Measurements from ENCODE around the gene NHERF2.

NHERF2 gene

DNA sequence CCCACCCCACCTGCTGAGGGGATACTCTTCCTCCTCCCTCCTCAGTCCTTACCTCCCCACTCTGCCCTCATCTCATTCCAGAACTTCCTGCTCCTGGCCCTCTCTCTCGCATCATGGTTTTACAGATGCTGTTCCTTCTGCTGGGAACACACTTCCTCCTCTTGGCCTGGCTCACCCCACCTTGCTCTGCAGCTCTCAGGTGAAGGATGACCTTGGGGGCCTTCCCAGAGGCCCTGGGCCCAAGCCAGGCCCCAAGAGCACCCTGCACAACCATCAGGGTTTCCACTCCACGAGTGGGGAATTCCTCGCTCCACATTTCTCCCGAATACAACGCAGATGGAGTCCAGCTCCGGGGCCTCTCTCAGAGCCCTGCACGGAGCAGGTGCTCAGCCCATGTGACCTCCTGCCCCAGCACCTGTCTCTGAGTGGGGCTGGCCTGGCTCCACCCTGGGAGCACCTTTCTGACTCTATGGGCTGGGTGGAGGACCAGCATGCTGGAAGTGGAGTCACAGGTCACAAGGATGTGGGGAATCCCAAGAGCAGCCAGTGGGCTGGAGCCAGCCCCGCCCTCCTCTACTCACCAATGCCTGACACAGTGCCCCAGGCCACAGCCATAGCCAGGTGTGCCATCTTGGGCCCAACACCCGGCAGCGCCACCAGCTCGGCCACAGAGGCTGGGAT is 16.4 kb downstream of the NHERF2 start:
- H2AK5ac ChIP-seq (ENCODE audit: low read depth, low read length): no peak overlapping the region
- no CpG with 5 or more reads among the region's 11 CpGs for WGBS, 2 donors (ENCODE audit: extremely low coverage in 2 of 2, insufficient read length in 2 of 2, insufficient replicate concordance in 1 of 2)
- no peak overlapping the region for H3K4ac ChIP-seq (ENCODE audit: low read length)
- no peak overlapping the region for H3K27ac ChIP-seq (replicated peaks; ENCODE audit: low read length)
- H3K14ac ChIP-seq (ENCODE audit: low read length): peak overlapping the region; percentile 56
- peaks cover 2 to 11% of the 10 kb centered on the region in 2 donors for H3K4me1 ChIP-seq (ENCODE audit: control insufficient read depth in 2 of 2, insufficient read depth in 1 of 2, low read depth in 1 of 2, low read length in 2 of 2)
- peak overlapping the region; percentile 10 for H2BK12ac ChIP-seq (ENCODE audit: low read length)
- no peak overlapping the region for H3K4me2 ChIP-seq (ENCODE audit: insufficient read depth, low read length, poor library complexity, severe bottlenecking)
- H2BK5ac ChIP-seq (ENCODE audit: low read length): no peak overlapping the region
- no peak overlapping the region for H3K4me3 ChIP-seq (ENCODE audit: low read length in 2 of 2)
- no peaks in the 10 kb centered on the region for H3K9me3 ChIP-seq (replicated peaks in 1 of 2; ENCODE audit: control insufficient read depth in 2 of 2, insufficient read depth in 1 of 2, low read depth in 1 of 2, low read length in 2 of 2)
- peaks cover 11% of the 10 kb centered on the region for H3K79me1 ChIP-seq (ENCODE audit: low read depth, low read length)
- H3K27me3 ChIP-seq (ENCODE audit: control insufficient read depth in 3 of 3, insufficient read depth in 3 of 3, low read depth in 1 of 3, low read length in 3 of 3): no peaks in the 10 kb centered on the region
- H4K8ac ChIP-seq (ENCODE audit: low read depth, low read length): no peak overlapping the region
- peaks cover 0 to 11% of the 10 kb centered on the region in 2 donors for H3K36me3 ChIP-seq (replicated peaks in 1 of 2; ENCODE audit: control insufficient read depth in 2 of 2, insufficient read depth in 2 of 2, low read length in 2 of 2)
- H3K9ac ChIP-seq (ENCODE audit: low read depth, low read length, poor library complexity): no peak overlapping the region
- no peak overlapping the region for H3K23ac ChIP-seq (ENCODE audit: low read depth, low read length, poor library complexity)
- H3K18ac ChIP-seq (ENCODE audit: low read length): no peak overlapping the region
- no peak overlapping the region for H4K91ac ChIP-seq (ENCODE audit: low read depth, low read length, poor library complexity)
- H2BK120ac ChIP-seq (ENCODE audit: low read depth, low read length): no peak overlapping the region
- no peak overlapping the region for H2BK15ac ChIP-seq (ENCODE audit: low read length)
- H2AFZ ChIP-seq (ENCODE audit: low read length): no peak overlapping the region
- no peak for DNase-seq (ENCODE audit: low spot score)

GRCh38 chr16:2043667-2044451 is 17.2 kb downstream of the NHERF2 start:
- Histone ChIP-seq H2AFZ (ENCODE audit: low read length) (no peak overlapping the region), H2BK5ac (ENCODE audit: low read length) (no peak overlapping the region), H3K27me3 (ENCODE audit: control insufficient read depth in 3 of 3, insufficient read depth in 3 of 3, low read depth in 1 of 3, low read length in 3 of 3) (no peaks in the 10 kb centered on the region), H3K14ac (ENCODE audit: low read length) (peak overlapping the region; percentile 56), H2BK15ac (ENCODE audit: low read length) (no peak overlapping the region), H3K36me3 (replicated peaks in 1 of 2; ENCODE audit: control insufficient read depth in 2 of 2, insufficient read depth in 2 of 2, low read length in 2 of 2) (peaks cover 0 to 11% of the 10 kb centered on the region in 2 donors), H3K23ac (ENCODE audit: low read depth, low read length, poor library complexity) (peak overlapping the region; percentile 85), H3K9ac (ENCODE audit: low read depth, low read length, poor library complexity) (no peak overlapping the region), H3K9me3 (replicated peaks in 1 of 2; ENCODE audit: control insufficient read depth in 2 of 2, insufficient read depth in 1 of 2, low read depth in 1 of 2, low read length in 2 of 2) (no peaks in the 10 kb centered on the region), H3K4me3 (ENCODE audit: low read length in 2 of 2) (no peak overlapping the region), H3K79me1 (ENCODE audit: low read depth, low read length) (peaks cover 11% of the 10 kb centered on the region), H2BK12ac (ENCODE audit: low read length) (peak overlapping the region; percentile 10), H3K4me2 (ENCODE audit: insufficient read depth, low read length, poor library complexity, severe bottlenecking) (no peak overlapping the region), H2BK120ac (ENCODE audit: low read depth, low read length) (no peak overlapping the region), H3K27ac (replicated peaks; ENCODE audit: low read length) (no peak overlapping the region), H3K18ac (ENCODE audit: low read length) (no peak overlapping the region), H3K4ac (ENCODE audit: low read length) (no peak overlapping the region), H3K4me1 (ENCODE audit: control insufficient read depth in 2 of 2, insufficient read depth in 1 of 2, low read depth in 1 of 2, low read length in 2 of 2) (peaks cover 8 to 16% of the 10 kb centered on the region in 2 donors), H4K91ac (ENCODE audit: low read depth, low read length, poor library complexity) (no peak overlapping the region), H4K8ac (ENCODE audit: low read depth, low read length) (no peak overlapping the region), H2AK5ac (ENCODE audit: low read depth, low read length) (no peak overlapping the region)
- no peak for DNase-seq (ENCODE audit: low spot score)
- no CpG with 5 or more reads among the region's 26 CpGs for WGBS, 2 donors (ENCODE audit: extremely low coverage in 2 of 2, insufficient read length in 2 of 2, insufficient replicate concordance in 1 of 2)

GRCh38 chr16:2044541-2044940 is 17.8 kb downstream of the NHERF2 start:
- Histone ChIP-seq H2BK5ac (ENCODE audit: low read length) (no peak overlapping the region), H3K4me1 (ENCODE audit: control insufficient read depth in 2 of 2, insufficient read depth in 1 of 2, low read depth in 1 of 2, low read length in 2 of 2) (peaks cover 8 to 11% of the 10 kb centered on the region in 2 donors), H3K18ac (ENCODE audit: low read length) (no peak overlapping the region), H3K79me1 (ENCODE audit: low read depth, low read length) (peaks cover 11% of the 10 kb centered on the region), H3K9me3 (replicated peaks in 1 of 2; ENCODE audit: control insufficient read depth in 2 of 2, insufficient read depth in 1 of 2, low read depth in 1 of 2, low read length in 2 of 2) (no peaks in the 10 kb centered on the region), H3K27ac (replicated peaks; ENCODE audit: low read length) (no peak overlapping the region), H3K27me3 (ENCODE audit: control insufficient read depth in 3 of 3, insufficient read depth in 3 of 3, low read depth in 1 of 3, low read length in 3 of 3) (no peaks in the 10 kb centered on the region), H3K14ac (ENCODE audit: low read length) (no peak overlapping the region), H3K36me3 (replicated peaks in 1 of 2; ENCODE audit: control insufficient read depth in 2 of 2, insufficient read depth in 2 of 2, low read length in 2 of 2) (peaks cover 0 to 11% of the 10 kb centered on the region in 2 donors), H3K4me2 (ENCODE audit: insufficient read depth, low read length, poor library complexity, severe bottlenecking) (no peak overlapping the region), H3K4ac (ENCODE audit: low read length) (no peak overlapping the region), H3K23ac (ENCODE audit: low read depth, low read length, poor library complexity) (no peak overlapping the region), H3K9ac (ENCODE audit: low read depth, low read length, poor library complexity) (no peak overlapping the region), H2BK12ac (ENCODE audit: low read length) (no peak overlapping the region), H4K91ac (ENCODE audit: low read depth, low read length, poor library complexity) (no peak overlapping the region), H4K8ac (ENCODE audit: low read depth, low read length) (no peak overlapping the region), H2BK15ac (ENCODE audit: low read length) (no peak overlapping the region), H2AFZ (ENCODE audit: low read length) (no peak overlapping the region), H3K4me3 (ENCODE audit: low read length in 2 of 2) (no peak overlapping the region), H2AK5ac (ENCODE audit: low read depth, low read length) (no peak overlapping the region), H2BK120ac (ENCODE audit: low read depth, low read length) (no peak overlapping the region)
- DNase-seq (ENCODE audit: low spot score): no peak
- no CpG with 5 or more reads among the region's 22 CpGs for WGBS, 2 donors (ENCODE audit: extremely low coverage in 2 of 2, insufficient read length in 2 of 2, insufficient replicate concordance in 1 of 2)

Data from neuronal stem cell (in vitro differentiated cells).